ENCODE measurements around the gene CPNE7. TPM values are rescaled to one million over a fixed set of nuclear protein-coding genes. Genes with fewer than 3 reads are reported as not detected.

Gene CPNE7
- total RNA-seq, 1 donor from 2014 or later: 1.2 TPM

DNA sequence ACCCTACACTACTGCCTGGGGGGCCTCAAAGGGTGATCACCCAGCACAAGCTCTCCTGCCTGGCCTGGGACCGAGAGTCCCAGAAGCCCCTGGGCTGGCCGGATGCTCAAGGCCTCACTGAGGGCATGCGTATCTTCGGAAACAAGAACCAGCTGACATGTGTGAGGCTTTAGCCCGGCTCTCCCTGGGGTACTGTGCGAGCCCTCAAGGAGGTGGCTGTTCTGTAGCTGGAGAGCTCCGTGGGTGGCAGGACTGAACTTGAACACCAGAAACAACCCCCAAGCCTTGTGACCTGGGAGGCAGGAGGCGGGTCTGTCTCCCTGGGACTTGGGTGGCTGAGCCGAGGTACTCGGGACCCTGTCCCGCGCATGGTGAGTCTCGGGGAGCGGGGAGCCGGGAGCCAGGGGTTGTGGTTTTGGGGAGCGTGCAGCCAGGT lies 44.9 kb downstream of the CPNE7 start:
- peaks cover 2% of the 10 kb centered on the region for H3K4me1 Mint-ChIP-seq

GRCh38 chr16:89621136-89621697 lies 45.7 kb downstream of the CPNE7 start:
- no peak for DNase-seq (ENCODE audit: low spot score in 2 of 2, unreplicated experiment in 2 of 2)
- H3K4me3 Mint-ChIP-seq: no peak overlapping the region
- no peaks in the 10 kb centered on the region for H3K9me3 Mint-ChIP-seq
- H3K36me3 Mint-ChIP-seq: no peaks in the 10 kb centered on the region
- no peak for TF ChIP-seq CTCF (IDR thresholded peaks at IDR 0.05; ENCODE audit: unreplicated experiment)
- no peak overlapping the region for H3K27ac Mint-ChIP-seq
- H3K4me1 Mint-ChIP-seq: peaks cover 2% of the 10 kb centered on the region
- peaks cover 41% of the 10 kb centered on the region for H3K27me3 Mint-ChIP-seq (ENCODE audit: low read depth)

More for the DNA sequence above, 44.9 kb downstream of the CPNE7 start:
- Mint-ChIP-seq H3K27me3 (ENCODE audit: low read depth) (peaks cover 40% of the 10 kb centered on the region), H3K36me3 (no peaks in the 10 kb centered on the region), H3K27ac (no peak overlapping the region), H3K9me3 (no peaks in the 10 kb centered on the region), H3K4me3 (no peak overlapping the region)
- DNase-seq (ENCODE audit: low spot score in 2 of 2, unreplicated experiment in 2 of 2): no peak
- no peak for TF ChIP-seq CTCF (IDR thresholded peaks at IDR 0.05; ENCODE audit: unreplicated experiment)

DNA sequence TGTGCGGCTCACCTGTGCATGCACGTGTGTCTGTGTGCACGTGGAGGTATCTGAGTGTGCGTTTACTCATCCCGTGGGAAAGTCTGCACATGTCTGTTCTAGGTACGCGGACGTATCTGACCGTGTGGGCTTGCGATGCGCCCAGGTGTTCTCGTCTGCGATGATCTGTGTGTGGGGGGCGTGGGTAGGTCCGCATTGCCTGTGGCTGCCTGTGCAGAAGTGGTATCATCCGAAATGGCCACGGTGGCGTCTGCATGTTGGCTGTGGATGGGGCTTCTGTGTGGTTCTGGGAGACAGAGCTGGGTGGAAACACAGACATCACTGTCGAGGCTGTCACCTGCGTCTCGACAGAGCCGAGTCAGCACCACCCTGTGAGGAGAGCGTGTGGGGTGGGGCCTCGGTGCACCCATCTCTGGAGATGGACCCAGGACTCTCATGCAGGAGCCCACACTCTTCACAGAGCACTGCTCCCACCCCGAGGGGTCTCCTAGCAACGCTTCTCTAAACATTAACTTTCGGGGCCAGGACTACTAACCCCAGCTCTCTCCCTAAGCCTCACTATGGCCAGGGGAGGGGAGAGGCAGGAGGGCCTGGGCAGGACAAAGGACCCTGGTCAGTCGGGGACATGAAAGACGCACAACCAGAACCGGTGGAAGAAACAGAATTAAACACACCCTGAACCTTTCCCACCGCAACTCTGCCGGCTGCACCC lies 46.3 kb downstream of the CPNE7 start:
- Mint-ChIP-seq H3K9me3 (no peaks in the 10 kb centered on the region), H3K4me1 (peaks cover 2% of the 10 kb centered on the region), H3K27me3 (ENCODE audit: low read depth) (peaks cover 41% of the 10 kb centered on the region), H3K27ac (no peak overlapping the region), H3K36me3 (no peaks in the 10 kb centered on the region), H3K4me3 (no peak overlapping the region)
- DNase-seq (ENCODE audit: low spot score in 2 of 2, unreplicated experiment in 2 of 2): no peak
- TF ChIP-seq CTCF (IDR thresholded peaks at IDR 0.05; ENCODE audit: unreplicated experiment): no peak

DNA sequence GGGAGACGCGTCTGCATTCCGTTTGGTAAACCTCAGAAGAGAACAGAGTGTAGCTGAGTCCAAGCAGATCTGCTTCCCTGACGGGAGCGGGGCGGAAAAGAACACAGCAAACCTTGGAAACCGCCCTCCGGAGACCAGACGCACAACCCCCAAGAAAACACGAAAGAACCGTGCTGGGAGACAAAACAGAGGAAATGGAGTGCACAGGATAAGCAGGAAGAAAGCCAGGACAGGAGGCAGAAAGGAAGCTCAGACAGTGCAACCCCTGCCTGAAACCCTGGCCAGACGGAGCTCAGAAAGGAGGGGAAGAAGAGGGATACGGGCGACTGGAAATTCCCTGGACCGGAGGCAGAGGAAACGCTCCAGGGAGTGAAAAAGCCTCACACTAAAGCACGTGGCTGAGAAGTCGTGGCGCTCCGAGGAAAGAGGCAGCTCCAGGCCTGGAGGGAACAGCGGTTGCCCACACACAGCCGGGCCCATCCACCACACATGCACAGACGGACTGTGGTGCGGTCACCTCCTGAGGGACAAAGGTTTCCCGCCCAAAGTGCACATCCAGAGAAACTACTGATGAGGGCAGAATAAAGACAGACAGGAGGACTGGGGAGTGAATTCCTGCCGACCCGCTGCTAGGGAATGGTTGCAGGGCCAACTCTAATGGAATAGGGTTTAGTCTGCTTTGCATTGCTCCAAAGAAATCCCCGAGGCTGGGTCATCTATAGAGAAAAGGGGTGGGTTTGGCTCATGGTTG lies 48.1 kb downstream of the CPNE7 start:
- Mint-ChIP-seq H3K27me3 (ENCODE audit: low read depth) (peaks cover 41% of the 10 kb centered on the region), H3K4me1 (peaks cover 2% of the 10 kb centered on the region), H3K27ac (peak overlapping the region; percentile 5), H3K9me3 (no peaks in the 10 kb centered on the region), H3K4me3 (no peak overlapping the region), H3K36me3 (no peaks in the 10 kb centered on the region)
- DNase-seq (ENCODE audit: low spot score in 2 of 2, unreplicated experiment in 2 of 2): no peak
- TF ChIP-seq CTCF (IDR thresholded peaks at IDR 0.05; ENCODE audit: unreplicated experiment): no peak

GRCh38 chr16:89624777-89625761 lies 49.5 kb downstream of the CPNE7 start:
- no peaks in the 10 kb centered on the region for H3K9me3 Mint-ChIP-seq
- H3K4me1 Mint-ChIP-seq: peaks cover 2% of the 10 kb centered on the region
- H3K4me3 Mint-ChIP-seq: no peak overlapping the region
- no peaks in the 10 kb centered on the region for H3K36me3 Mint-ChIP-seq
- H3K27ac Mint-ChIP-seq: no peak overlapping the region
- no peak for DNase-seq (ENCODE audit: low spot score in 2 of 2, unreplicated experiment in 2 of 2)
- H3K27me3 Mint-ChIP-seq (ENCODE audit: low read depth): peaks cover 39% of the 10 kb centered on the region
- no peak for TF ChIP-seq CTCF (IDR thresholded peaks at IDR 0.05; ENCODE audit: unreplicated experiment)

Data from mesothelial cell of epicardium (in vitro differentiated cells).